ENCODE measurements around the gene SLC37A1.

The SLC37A1 gene

DNA sequence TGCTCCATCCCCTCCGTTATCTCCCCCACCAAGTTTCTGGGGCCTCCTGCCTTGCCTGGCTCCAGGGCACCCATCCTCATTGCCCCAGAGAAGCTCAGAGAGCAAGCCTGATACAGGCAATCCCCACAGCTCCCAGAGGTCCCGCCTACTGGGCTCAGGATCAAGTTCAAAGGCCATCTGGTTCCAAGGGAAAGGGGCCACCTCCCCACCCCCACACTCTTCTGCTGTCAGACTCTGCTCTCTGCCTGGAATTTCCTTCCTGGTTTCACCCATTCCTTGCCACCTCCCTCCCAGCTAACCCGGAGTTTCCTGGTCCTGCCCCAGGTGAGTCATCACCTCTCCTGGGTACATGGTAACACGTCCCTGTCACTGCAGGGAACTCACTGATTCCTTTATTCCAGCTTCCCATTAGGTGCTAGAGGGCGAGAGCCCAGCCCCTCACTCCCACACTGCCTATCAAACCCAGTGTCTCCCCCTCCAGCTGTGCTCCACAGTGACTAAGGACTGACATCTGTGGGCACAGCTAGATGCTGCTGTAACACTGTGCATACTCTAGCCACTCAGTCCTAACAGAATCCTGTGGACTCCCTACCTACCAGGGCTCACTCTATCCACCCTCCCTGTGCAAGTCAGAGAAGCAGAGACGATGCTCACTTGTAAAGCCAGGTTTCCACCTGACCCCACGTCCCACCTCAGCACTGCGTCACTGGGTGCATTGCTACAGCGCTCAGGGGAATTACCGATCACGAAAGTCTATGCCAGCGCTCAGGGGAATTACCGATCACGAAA, 39.4 kb upstream of the SLC37A1 start:
- no peak for DNase-seq (ENCODE audit: insufficient read length, low spot score)
- no peak for FAIRE-seq
- TF ChIP-seq, protein P1, sequence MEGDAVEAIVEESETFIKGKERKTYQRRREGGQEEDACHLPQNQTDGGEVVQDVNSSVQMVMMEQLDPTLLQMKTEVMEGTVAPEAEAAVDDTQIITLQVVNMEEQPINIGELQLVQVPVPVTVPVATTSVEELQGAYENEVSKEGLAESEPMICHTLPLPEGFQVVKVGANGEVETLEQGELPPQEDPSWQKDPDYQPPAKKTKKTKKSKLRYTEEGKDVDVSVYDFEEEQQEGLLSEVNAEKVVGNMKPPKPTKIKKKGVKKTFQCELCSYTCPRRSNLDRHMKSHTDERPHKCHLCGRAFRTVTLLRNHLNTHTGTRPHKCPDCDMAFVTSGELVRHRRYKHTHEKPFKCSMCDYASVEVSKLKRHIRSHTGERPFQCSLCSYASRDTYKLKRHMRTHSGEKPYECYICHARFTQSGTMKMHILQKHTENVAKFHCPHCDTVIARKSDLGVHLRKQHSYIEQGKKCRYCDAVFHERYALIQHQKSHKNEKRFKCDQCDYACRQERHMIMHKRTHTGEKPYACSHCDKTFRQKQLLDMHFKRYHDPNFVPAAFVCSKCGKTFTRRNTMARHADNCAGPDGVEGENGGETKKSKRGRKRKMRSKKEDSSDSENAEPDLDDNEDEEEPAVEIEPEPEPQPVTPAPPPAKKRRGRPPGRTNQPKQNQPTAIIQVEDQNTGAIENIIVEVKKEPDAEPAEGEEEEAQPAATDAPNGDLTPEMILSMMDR (IDR thresholded peaks at IDR 0.05; ENCODE audit: insufficient read depth, missing control alignments): no peak

DNA sequence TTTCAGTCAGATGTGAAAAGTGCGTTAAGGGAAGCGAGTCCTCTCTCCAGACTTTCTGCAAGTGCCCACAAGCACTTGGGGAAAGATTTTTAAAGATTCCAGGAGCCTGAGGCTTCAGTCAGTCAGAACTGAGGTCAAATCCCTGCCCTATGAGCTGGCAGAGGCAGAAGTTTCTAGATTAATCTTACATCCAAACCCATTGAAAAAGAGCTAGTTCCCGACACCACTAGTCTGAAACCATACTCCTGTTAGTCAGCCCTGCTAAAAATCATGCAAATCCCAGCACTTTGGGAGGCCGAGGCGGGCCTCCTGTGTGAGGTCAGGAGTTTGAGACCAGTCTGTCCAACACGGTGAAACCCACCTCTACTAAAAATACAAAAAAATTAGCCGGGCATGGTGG, 38.6 kb upstream of the SLC37A1 start:
- DNase-seq (ENCODE audit: insufficient read length, low spot score): no peak
- no peak for FAIRE-seq
- TF ChIP-seq, protein P1 (IDR thresholded peaks at IDR 0.05; ENCODE audit: insufficient read depth, missing control alignments): no peak

DNA sequence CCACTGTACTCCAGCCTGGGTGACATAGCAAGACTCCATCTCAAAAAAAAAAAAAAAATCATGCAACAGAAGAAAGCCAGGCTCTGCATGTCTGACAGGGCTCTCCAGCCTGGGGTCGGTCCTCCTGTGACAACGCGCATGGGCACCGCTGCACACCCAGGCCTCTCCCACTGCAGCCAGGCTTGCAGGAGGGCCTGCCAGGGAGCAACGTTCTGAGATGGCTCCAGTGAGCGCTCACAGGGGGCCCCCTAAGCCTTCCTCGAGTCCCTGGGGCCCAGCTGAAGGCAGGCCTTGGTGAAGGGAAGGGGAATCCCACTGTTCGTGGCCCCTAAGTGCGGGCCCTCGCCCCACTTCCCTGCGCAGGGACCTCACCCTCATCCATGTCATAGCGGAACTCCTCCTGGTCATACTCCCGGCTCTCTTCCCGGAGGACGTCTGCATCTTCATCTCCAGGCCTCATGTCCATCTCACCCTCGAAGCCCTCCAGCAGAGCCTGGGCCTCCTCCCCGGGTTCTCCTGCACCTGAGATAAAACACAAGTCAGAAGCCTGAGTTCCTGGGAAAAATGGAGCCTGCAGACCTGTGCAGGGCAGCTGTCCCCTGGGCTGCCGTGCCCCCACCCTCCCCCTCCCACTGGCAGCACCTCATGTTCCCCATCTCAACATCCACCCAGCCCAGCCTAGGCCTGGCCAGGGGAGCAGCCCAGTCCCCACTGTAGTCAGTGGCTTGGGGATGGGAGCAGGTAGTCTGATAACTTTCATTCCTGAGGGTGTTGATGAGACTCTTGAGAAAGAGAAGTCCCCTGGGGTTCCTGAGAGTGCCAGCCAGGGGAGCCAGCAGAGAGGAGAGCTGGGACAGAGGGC, 37.9 kb upstream of the SLC37A1 start:
- FAIRE-seq: no peak
- DNase-seq (ENCODE audit: insufficient read length, low spot score): no peak
- TF ChIP-seq, protein P1 (IDR thresholded peaks at IDR 0.05; ENCODE audit: insufficient read depth, missing control alignments): no peak

DNA sequence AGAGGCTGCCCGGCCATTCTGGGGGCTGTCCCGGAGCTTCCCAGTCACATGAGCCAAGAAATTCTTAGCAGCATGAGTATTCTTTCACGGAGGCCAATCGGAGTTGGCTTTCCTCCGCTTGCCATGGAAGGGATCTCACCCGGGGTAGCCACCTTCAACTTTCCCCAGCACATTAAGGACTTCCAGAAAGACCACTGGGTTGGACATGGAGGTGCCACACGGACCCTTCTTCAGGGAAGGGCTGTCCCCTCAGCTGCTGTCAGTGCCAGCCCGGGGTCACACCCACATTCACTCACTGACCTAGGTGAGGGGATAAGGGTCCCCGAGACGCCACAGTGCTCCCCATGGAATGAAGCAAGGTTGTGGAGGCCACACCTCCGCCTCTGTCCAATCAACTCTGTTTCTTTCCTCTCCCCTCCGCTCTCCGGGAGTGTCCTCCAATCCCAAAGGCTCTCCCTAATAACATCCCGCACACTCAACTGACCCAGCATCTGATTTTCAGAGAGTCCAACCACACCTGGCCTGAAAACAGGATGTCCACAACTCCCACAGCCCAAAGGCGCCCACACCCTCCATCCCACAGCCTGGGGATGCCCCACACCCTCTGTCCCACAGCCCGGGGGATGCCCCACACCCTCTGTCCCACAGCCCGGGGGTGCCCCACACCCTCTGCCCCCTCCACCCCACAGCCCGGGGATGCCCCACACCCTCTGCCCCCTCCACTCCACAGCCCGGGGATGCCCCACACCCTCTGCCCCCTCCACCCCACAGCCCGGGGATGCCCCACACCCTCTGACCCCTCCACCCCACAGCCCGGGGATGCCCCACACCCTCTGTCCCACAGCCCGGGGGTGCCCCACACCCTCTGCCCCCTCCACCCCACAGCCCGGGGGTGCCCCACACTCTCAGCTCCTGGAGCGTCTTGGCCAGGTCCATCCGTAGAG, 37.0 kb upstream of the SLC37A1 start:
- FAIRE-seq (no peak), DNase-seq (ENCODE audit: insufficient read length, low spot score) (no peak)
- TF ChIP-seq, protein P1 (IDR thresholded peaks at IDR 0.05; ENCODE audit: insufficient read depth, missing control alignments): no peak

GRCh38 chr21:42478504-42478903, 35.1 kb upstream of the SLC37A1 start:
- TF ChIP-seq, protein P1 (IDR thresholded peaks at IDR 0.05; ENCODE audit: insufficient read depth, missing control alignments): no peak
- FAIRE-seq (no peak), DNase-seq (ENCODE audit: insufficient read length, low spot score) (no peak)

GRCh38 chr21:42479582-42479981, 34.1 kb upstream of the SLC37A1 start:
- TF ChIP-seq, protein P1 (IDR thresholded peaks at IDR 0.05; ENCODE audit: insufficient read depth, missing control alignments): no peak
- FAIRE-seq: no peak

More at GRCh38 chr21:42479582-42479981, 34.1 kb upstream of the SLC37A1 start:
- no peak for DNase-seq (ENCODE audit: insufficient read length, low spot score)

Data from D721Med (cell line).